Spleen (tissue), 11 donors: ENCODE measurements around the gene UGT2B28. TPM values are rescaled to one million over a fixed set of nuclear protein-coding genes. Genes with fewer than 3 reads are reported as not detected.
"Not testable (repeated sequence)": the region's sequence is repeated elsewhere in the genome, so short reads cannot be mapped to it uniquely, and the experiment has no call there.

Experiments
- DNase-seq: peaks from one replicate; pipeline ENCODE4 v3.0.0-alpha.2; 2020
- H3K27ac ChIP-seq, 8 donors: fragments of 200-600 bp; sonication (generic) in 7 of 8; 1 replicate in 4 of 8; 2 replicates in 4 of 8; pipeline versions ENCODE4 v1.5.0 to v1.8.0; 2016 to 2021; ENCODE audit warnings: inconsistent platforms in 4 of 8, mild to moderate bottlenecking in 4 of 8, moderate library complexity in 1 of 8
- H3K27me3 ChIP-seq, 7 donors: fragments of 200-600 bp; sonication (generic) in 6 of 7; replicated peaks in 1 of 7; 1 replicate in 4 of 7; 2 replicates in 3 of 7; pipeline versions ENCODE4 v1.5.0 to v1.8.0; 2016 to 2021; ENCODE audit warnings: inconsistent platforms in 3 of 7, mild to moderate bottlenecking in 1 of 7
- H3K36me3 ChIP-seq, 6 donors: fragments of 200-600 bp; sonication (generic) in 5 of 6; 1 replicate in 4 of 6; 2 replicates in 2 of 6; pipeline versions ENCODE4 v1.5.0 to v1.8.0; 2016 to 2021; ENCODE audit warnings: inconsistent platforms in 2 of 6
- H3K4me1 ChIP-seq, 6 donors: fragments of 200-600 bp; sonication (generic) in 5 of 6; 1 replicate in 3 of 6; 2 replicates in 3 of 6; pipeline versions ENCODE4 v1.5.0 to v1.8.0; 2016 to 2021; ENCODE audit warnings: inconsistent platforms in 3 of 6
- H3K4me3 ChIP-seq, 8 donors: fragments of 200-600 bp; sonication (generic) in 7 of 8; 1 replicate in 4 of 8; 2 replicates in 4 of 8; pipeline versions ENCODE4 v1.5.0 to v1.8.0; 2016 to 2021; ENCODE audit warnings: inconsistent platforms in 4 of 8, mild to moderate bottlenecking in 4 of 8, moderate library complexity in 2 of 8
- H3K9me3 ChIP-seq, 8 donors: fragments of 200-600 bp; sonication (generic) in 7 of 8; 1 replicate in 4 of 8; 2 replicates in 4 of 8; pipeline versions ENCODE4 v1.5.0 to v1.8.0; 2016 to 2021; ENCODE audit warnings: inconsistent platforms in 4 of 8
- WGBS, 5 donors: extraction: QIAGEN DNeasy Blood & Tissue Kit in 3 of 5; methylation state at CpG; one replicate each; pipeline versions ENCODE4 v1.1.5 to v1.1.7; 2013 to 2018; 5-methylcytosine and 5-hydroxymethylcytosine counted together
- intact Hi-C: fragments of 100-400 bp; cut with DNase I; formaldehyde crosslinking; loops from one replicate; pipeline ENCODE4 v1.15.0; 2023; ENCODE audit warnings: low total_unique reads
- polyA plus RNA-seq, 3 donors: library from polyadenylated mRNA; stranded (reverse); fragments of 200-250 nt; gene quantifications; one replicate each; pipeline ENCODE4 v1.2.1, GENCODE V29; 2013
- total RNA-seq, 7 donors: library from RNA; depleted of rRNA in 3 of 7; stranded (reverse); fragments of >200 nt in 3 of 7; fragmentation: NEBNext Ultra II Directional in 4 of 7; extraction: Animal tissue kit (Norgen Biotek cat#: 25700) in 4 of 7; gene quantifications; one replicate each; pipeline versions ENCODE4 v1.1.0 to v1.2.1, GENCODE V29; 2016 to 2021
- TF ChIP-seq, protein P1 (sequence below), 11 experiments: fragments of 200-600 bp in 7 of 11; fragments of 450-650 bp in 4 of 11; sonication (generic) in 4 of 11; IDR thresholded peaks in 8 of 11; conservative IDR thresholded peaks in 3 of 11; 1 replicate in 7 of 11; 2 replicates in 4 of 11; pipeline versions ENCODE4 v1.4.0 to v1.8.0; 2016 to 2021; ENCODE audit warnings: antibody characterized with exemption in 11 of 11, inconsistent platforms in 4 of 11, mild to moderate bottlenecking in 1 of 11
- donor health status: healthy with polysubstance abuse.
- donor health status: DM: no; HTN: no; CAD: no; lungs with moderate emphysema.
- donor health status: DM: no; HTN: no; CAD: no.
- donor health status: Bipolar disorder and iron deficiency.
- donor health status: healthy.
- donor health status: DM: no; HTN: no; CAD: no.
- donor health status: DM: yes; HTN: yes; CAD: no.

UGT2B28 gene
- total and polyA plus RNA-seq, 10 donors = not detected

GRCh38 chr4:69268612-69269011 lies 11.7 kb upstream of the UGT2B28 start:
- H3K9me3 ChIP-seq, intact Hi-C loops, H3K27ac ChIP-seq, H3K4me1 ChIP-seq, H3K27me3 ChIP-seq, H3K4me3 ChIP-seq, H3K36me3 ChIP-seq, DNase-seq: not testable (repeated sequence)
- 86 to 97% (median 91%) methylated on average over 6 to 7 of the region's 7 CpGs for WGBS, 5 donors

DNA sequence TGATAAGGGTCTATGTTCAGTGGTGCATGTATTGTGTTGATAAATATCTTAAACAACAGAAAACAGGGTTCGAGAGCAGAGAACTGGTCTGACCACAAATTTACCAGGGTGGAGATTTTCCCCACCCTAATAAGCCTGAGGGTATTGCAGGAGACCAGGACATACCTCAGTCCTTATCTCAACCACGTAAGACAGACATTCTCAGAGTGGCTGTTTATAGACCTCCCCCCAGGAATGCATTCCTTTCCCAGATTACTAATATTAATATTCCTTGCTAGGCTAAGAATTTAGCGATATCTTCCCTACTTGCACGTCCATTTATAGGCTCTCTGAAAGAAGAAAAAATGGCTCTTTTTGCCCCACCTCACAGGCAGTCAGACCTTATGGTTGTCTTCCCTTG lies 16.1 kb downstream of the UGT2B28 start:
- H3K4me1 ChIP-seq, H3K4me3 ChIP-seq, H3K36me3 ChIP-seq, DNase-seq, H3K27ac ChIP-seq, H3K27me3 ChIP-seq, intact Hi-C loops: not testable (repeated sequence)
- 65 to 92% (median 85%) methylated on average over 4 of the region's 4 CpGs for WGBS, 5 donors
- peaks cover 0 to 12% (median 0%) of the 10 kb centered on the region in 8 donors for H3K9me3 ChIP-seq

GRCh38 chr4:69308426-69309033 lies 28.3 kb downstream of the UGT2B28 start:
- H3K27ac ChIP-seq, DNase-seq, H3K4me1 ChIP-seq, intact Hi-C loops, H3K4me3 ChIP-seq, H3K27me3 ChIP-seq, H3K36me3 ChIP-seq: not testable (repeated sequence)
- H3K9me3 ChIP-seq = peaks cover 0 to 11% (median 0%) of the 10 kb centered on the region in 8 donors
- WGBS, 5 donors = 73 to 84% (median 80%) methylated on average over 5 of the region's 5 CpGs

DNA sequence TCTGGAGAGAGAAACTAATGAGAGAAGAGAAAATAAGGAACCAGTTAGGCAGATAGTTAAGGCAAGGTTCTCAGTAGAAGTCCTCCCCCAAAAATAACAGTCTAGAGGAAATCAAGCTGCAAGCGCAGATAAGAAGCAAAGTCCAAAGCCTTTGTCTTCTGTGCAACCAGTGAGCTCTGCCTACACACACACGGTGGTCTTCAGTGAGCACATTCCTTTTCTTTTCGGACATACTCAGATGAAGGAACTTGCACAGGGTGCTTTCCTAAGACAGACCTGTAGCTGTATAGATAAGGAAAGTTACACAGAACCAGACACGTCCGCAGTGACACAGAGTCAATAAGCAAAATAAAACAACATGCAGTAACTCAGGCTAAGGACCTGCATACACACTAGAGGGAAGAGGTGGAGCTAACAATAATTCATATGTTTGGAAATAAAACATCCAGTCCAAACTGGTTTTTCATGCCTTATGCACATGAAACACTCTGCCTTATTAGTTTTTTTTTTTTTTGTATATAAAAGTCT lies 29.3 kb downstream of the UGT2B28 start:
- H3K27me3 ChIP-seq, DNase-seq, H3K27ac ChIP-seq, H3K9me3 ChIP-seq, H3K4me1 ChIP-seq, intact Hi-C loops, H3K36me3 ChIP-seq, H3K4me3 ChIP-seq: not testable (repeated sequence)
- 21 to 54% (median 28%) methylated on average over 5 of the region's 5 CpGs for WGBS, 5 donors

DNA sequence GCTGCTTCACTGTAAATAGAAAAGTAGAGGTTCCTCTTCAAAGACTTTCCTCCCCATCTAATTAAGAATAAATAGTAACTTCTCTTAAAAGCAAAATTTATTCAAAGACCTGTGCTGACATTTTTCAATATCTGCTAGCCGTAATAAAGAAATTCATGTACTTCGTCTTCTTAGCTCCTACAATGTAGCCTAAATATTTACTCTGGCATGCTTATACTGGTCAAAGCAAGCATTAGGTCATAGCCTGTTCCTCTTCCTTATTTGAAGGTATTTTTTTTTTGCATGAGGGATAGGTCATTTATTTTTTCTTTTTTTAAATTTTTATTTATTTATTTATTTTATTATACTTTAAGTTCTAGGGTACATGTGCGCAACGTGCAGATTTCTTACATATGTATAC lies 30.0 kb downstream of the UGT2B28 start:
- H3K36me3 ChIP-seq, H3K27me3 ChIP-seq, H3K4me3 ChIP-seq, DNase-seq, H3K9me3 ChIP-seq, intact Hi-C loops, H3K27ac ChIP-seq, H3K4me1 ChIP-seq: not testable (repeated sequence)
- WGBS, 5 donors = 94 to 96% (median 94%) methylated on average over 4 of the region's 4 CpGs

- DNase-seq, H3K4me1 ChIP-seq, intact Hi-C loops, H3K27ac ChIP-seq, H3K36me3 ChIP-seq, H3K4me3 ChIP-seq, H3K27me3 ChIP-seq, H3K9me3 ChIP-seq: not testable (repeated sequence)
- 23 to 33% (median 31%) methylated on average over 3 of the region's 3 CpGs for whole genome bisulfite sequencing, 5 donors
- TF ChIP-seq, protein P1, sequence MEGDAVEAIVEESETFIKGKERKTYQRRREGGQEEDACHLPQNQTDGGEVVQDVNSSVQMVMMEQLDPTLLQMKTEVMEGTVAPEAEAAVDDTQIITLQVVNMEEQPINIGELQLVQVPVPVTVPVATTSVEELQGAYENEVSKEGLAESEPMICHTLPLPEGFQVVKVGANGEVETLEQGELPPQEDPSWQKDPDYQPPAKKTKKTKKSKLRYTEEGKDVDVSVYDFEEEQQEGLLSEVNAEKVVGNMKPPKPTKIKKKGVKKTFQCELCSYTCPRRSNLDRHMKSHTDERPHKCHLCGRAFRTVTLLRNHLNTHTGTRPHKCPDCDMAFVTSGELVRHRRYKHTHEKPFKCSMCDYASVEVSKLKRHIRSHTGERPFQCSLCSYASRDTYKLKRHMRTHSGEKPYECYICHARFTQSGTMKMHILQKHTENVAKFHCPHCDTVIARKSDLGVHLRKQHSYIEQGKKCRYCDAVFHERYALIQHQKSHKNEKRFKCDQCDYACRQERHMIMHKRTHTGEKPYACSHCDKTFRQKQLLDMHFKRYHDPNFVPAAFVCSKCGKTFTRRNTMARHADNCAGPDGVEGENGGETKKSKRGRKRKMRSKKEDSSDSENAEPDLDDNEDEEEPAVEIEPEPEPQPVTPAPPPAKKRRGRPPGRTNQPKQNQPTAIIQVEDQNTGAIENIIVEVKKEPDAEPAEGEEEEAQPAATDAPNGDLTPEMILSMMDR (IDR thresholded peaks at IDR 0.05 in 8 of 11, conservative IDR thresholded peaks at IDR 0.05 in 3 of 11) = peak in 5 of 11 experiments; percentile 5 to 41 (median 35)
These were observed 37.5 kb downstream of the UGT2B28 start for GRCh38 chr4:69317669-69318298.
